Measurements from ENCODE around the gene MAEA. TPM values are rescaled to one million over a fixed set of nuclear protein-coding genes. Genes with fewer than 3 reads are reported as not detected.

MAEA gene
- polyA plus RNA-seq, 2 of the 4 experiments (the other 2 are of a cell fraction) = 46.1 to 58.4 TPM

- TF ChIP-seq JUNB (IDR thresholded peaks at IDR 0.05) = no peak
- no peak for TF ChIP-seq NR3C1 (IDR thresholded peaks at IDR 0.05)
- no peak for TF ChIP-seq HMGXB4 (CRISPR knock-in tag; IDR thresholded peaks at IDR 0.05; ENCODE audit: borderline replicate concordance)
- no peak for TF ChIP-seq MYC (IDR thresholded peaks at IDR 0.05; ENCODE audit: borderline replicate concordance, low read length)
Measured at GRCh38 chr4:1381944-1382541, 92.4 kb downstream of the MAEA start (continued).

GRCh38 chr4:1382776-1383727, 93.4 kb downstream of the MAEA start:
- POLR2A ChIA-PET = no interaction called here
- whole genome bisulfite sequencing (ENCODE audit: missing lambda C conversion rate) = 80% methylated on average over 3 of the region's 27 CpGs
- CTCF ChIA-PET = no interaction called here
- Histone ChIP-seq H3K4me3 (no peak overlapping the region), H3K4me2 (no peak overlapping the region), H3K27ac (no peak overlapping the region), H3K4me1 (no peaks in the 10 kb centered on the region), H3K9me3 (0 out of 3 replicates have a peak, but pooled peaks cover under 1% of the 10 kb centered on the region)
- ATAC-seq (no peak), FAIRE-seq (no peak), DNase-seq (ENCODE audit: low read depth in 1 of 2, low spot score in 1 of 2) (no peak)
- no peak for TF ChIP-seq HEYL (CRISPR knock-in tag; IDR thresholded peaks at IDR 0.05)
- no peak for TF ChIP-seq CBX8 (IDR thresholded peaks at IDR 0.05)
- no peak for TF ChIP-seq KDM1A (IDR thresholded peaks at IDR 0.05; ENCODE audit: low read depth)
- TF ChIP-seq E2F6 (IDR thresholded peaks at IDR 0.05; ENCODE audit: borderline replicate concordance, low read depth) = no peak
- no peak for TF ChIP-seq RAD21 (conservative IDR thresholded peaks at IDR 0.05 in 1 of 2, IDR thresholded peaks at IDR 0.05 in 1 of 2)
- TF ChIP-seq HES2 (IDR thresholded peaks at IDR 0.05) = no peak
- no peak for TF ChIP-seq NPAS2 (CRISPR knock-in tag; IDR thresholded peaks at IDR 0.05; ENCODE audit: borderline replicate concordance)
- TF ChIP-seq JUN (IDR thresholded peaks at IDR 0.05) = no peak

GRCh38 chr4:1383728-1384591, 94.3 kb downstream of the MAEA start:
- no peaks in the 10 kb centered on the region for H3K4me1 ChIP-seq
- no peak for ATAC-seq
- H3K4me3 ChIP-seq = no peak overlapping the region
- CTCF ChIA-PET = no interaction called here
- no peak for DNase-seq (ENCODE audit: low read depth in 1 of 2, low spot score in 1 of 2)
- H3K4me2 ChIP-seq = no peak overlapping the region
- FAIRE-seq = no peak
- H3K9me3 ChIP-seq = peaks cover 5% of the 10 kb centered on the region; the same call in 1 of the 3 replicates
- whole genome bisulfite sequencing (ENCODE audit: missing lambda C conversion rate) = 92% methylated on average over 19 of the region's 34 CpGs
- no peak for TF ChIP-seq CBX2 (IDR thresholded peaks at IDR 0.05; ENCODE audit: borderline replicate concordance, low read depth)
- no peak for TF ChIP-seq HOXA7 (CRISPR knock-in tag; IDR thresholded peaks at IDR 0.05)
- no peak for TF ChIP-seq EHF (CRISPR knock-in tag; IDR thresholded peaks at IDR 0.05)
- TF ChIP-seq KDM1A (IDR thresholded peaks at IDR 0.05; ENCODE audit: low read depth) = no peak
- TF ChIP-seq USF2 (IDR thresholded peaks at IDR 0.05) = no peak
- TF ChIP-seq JUN (IDR thresholded peaks at IDR 0.05) = no peak
- TF ChIP-seq FOXS1 (CRISPR knock-in tag; IDR thresholded peaks at IDR 0.05) = no peak
- TF ChIP-seq NPAS2 (CRISPR knock-in tag; IDR thresholded peaks at IDR 0.05; ENCODE audit: borderline replicate concordance) = no peak
- no peak overlapping the region for H3K27ac ChIP-seq
- POLR2A ChIA-PET = no interaction called here

All from A549 (cell line).